Measurements from ENCODE around the gene SP100.
"Not testable (repeated sequence)": the region's sequence is repeated elsewhere in the genome, so short reads cannot be mapped to it uniquely, and the experiment has no call there.

Gene SP100

DNA sequence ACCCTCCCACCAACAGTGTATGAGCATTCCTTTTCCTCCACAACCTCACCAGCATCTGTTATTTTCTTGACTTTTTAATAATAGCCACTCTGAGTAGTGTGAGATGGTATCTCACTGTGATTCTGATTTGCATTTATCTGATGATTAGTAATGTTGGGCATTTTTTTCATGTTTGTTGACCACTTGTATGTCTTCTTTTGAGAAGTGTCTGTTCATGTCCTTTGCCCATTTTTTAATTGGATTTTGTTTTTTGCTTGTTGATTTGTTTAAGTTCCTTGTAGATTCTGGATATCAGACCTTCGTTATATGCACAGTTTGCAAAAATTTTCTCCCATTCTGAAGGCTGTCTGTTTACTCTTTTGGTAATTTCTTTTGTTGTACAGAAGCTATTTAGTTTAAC lies 59.1 kb downstream of the SP100 start:
- no peaks in the 10 kb centered on the region for H3K36me3 ChIP-seq (ENCODE audit: control insufficient read depth, insufficient read depth, low read length)
- H3K9me3 ChIP-seq (ENCODE audit: control insufficient read depth, insufficient read depth, low read length): no peaks in the 10 kb centered on the region
- H3K27me3 ChIP-seq (ENCODE audit: control insufficient read depth, insufficient read depth, low read length): no peaks in the 10 kb centered on the region
- no peaks in the 10 kb centered on the region for H3K4me1 ChIP-seq (ENCODE audit: control insufficient read depth, insufficient read depth, low read length)
- no peak overlapping the region for H3K9ac ChIP-seq (ENCODE audit: low read depth, low read length)
- H3K4me3 ChIP-seq (ENCODE audit: low read depth, low read length): no peak overlapping the region

- Histone ChIP-seq H3K36me3 (ENCODE audit: control insufficient read depth, insufficient read depth, low read length) (no peaks in the 10 kb centered on the region), H3K4me1 (ENCODE audit: control insufficient read depth, insufficient read depth, low read length) (no peaks in the 10 kb centered on the region), H3K4me3 (ENCODE audit: low read depth, low read length) (no peak overlapping the region), H3K27me3 (ENCODE audit: control insufficient read depth, insufficient read depth, low read length) (no peaks in the 10 kb centered on the region), H3K9me3 (ENCODE audit: control insufficient read depth, insufficient read depth, low read length) (no peaks in the 10 kb centered on the region), H3K9ac (ENCODE audit: low read depth, low read length) (no peak overlapping the region)
These were observed 69.9 kb downstream of the SP100 start for GRCh38 chr2:230485801-230486341.

DNA sequence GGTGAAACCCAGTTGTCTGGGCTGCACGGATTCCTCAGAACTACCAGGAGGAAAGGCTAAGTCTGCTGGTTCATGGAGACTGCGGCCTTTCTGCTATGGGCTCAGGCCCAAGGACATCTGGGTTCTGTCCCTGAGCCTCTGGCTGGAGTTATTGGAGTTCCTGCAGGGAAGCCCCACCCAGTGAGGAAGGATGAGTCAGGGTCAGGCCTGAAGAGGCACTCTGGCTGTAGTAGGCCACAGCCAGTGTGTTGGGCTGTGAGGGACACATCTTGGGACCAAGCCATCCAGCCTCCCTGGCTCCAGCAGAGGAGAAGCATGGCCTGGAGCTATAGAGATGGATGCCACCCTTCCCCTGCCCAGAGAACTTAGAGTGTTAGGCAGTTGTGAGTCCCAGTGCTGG lies 75.2 kb downstream of the SP100 start:
- H3K4me3 ChIP-seq (ENCODE audit: low read depth, low read length); H3K4me1 ChIP-seq (ENCODE audit: control insufficient read depth, insufficient read depth, low read length); H3K9ac ChIP-seq (ENCODE audit: low read depth, low read length); H3K36me3 ChIP-seq (ENCODE audit: control insufficient read depth, insufficient read depth, low read length); H3K27me3 ChIP-seq (ENCODE audit: control insufficient read depth, insufficient read depth, low read length); H3K9me3 ChIP-seq (ENCODE audit: control insufficient read depth, insufficient read depth, low read length): not testable (repeated sequence)

DNA sequence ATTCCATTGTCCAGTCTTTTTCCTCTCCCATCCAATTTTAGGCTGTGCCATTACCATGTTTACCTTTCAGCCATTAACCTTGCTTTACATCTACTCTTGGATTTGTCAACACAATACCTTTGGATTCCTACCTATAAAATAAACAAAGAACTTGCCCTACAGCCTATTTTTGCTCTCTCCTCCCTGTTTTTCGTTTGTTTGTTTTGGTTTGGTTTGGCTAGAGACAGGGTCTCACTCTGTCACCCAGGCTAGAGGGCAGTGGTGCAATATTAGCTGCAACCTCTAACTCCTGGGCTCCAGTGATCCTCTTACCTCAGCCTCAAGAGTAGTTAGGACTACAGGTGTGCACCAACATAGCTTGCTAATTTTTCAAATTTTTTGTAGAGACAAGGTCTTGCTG lies 76.1 kb downstream of the SP100 start:
- no peaks in the 10 kb centered on the region for H3K27me3 ChIP-seq (ENCODE audit: control insufficient read depth, insufficient read depth, low read length)
- H3K9ac ChIP-seq (ENCODE audit: low read depth, low read length): no peak overlapping the region
- no peaks in the 10 kb centered on the region for H3K36me3 ChIP-seq (ENCODE audit: control insufficient read depth, insufficient read depth, low read length)
- no peaks in the 10 kb centered on the region for H3K9me3 ChIP-seq (ENCODE audit: control insufficient read depth, insufficient read depth, low read length)
- no peaks in the 10 kb centered on the region for H3K4me1 ChIP-seq (ENCODE audit: control insufficient read depth, insufficient read depth, low read length)
- no peak overlapping the region for H3K4me3 ChIP-seq (ENCODE audit: low read depth, low read length)

DNA sequence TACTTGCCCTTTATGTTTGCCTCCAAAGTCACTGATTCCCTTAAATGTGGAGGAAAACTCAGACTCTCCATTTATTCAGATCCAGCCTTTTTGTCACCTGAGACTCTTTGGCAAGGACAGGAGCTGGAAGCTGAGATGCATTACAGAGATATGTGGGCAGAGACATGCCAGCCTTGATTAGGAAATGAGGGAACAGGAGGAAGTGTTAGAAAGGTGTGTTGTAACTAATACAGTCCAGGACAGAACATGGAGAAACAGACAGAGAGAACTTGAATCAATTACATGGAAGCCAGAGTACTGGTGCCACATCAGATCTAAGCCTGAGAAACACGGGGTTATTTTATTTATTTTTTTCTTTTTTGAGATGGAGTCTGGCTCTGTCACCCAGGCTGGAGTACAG lies 79.0 kb downstream of the SP100 start:
- Histone ChIP-seq H3K9ac (ENCODE audit: low read depth, low read length) (no peak overlapping the region), H3K27me3 (ENCODE audit: control insufficient read depth, insufficient read depth, low read length) (no peaks in the 10 kb centered on the region), H3K4me3 (ENCODE audit: low read depth, low read length) (no peak overlapping the region), H3K4me1 (ENCODE audit: control insufficient read depth, insufficient read depth, low read length) (no peaks in the 10 kb centered on the region), H3K9me3 (ENCODE audit: control insufficient read depth, insufficient read depth, low read length) (no peaks in the 10 kb centered on the region), H3K36me3 (ENCODE audit: control insufficient read depth, insufficient read depth, low read length) (no peaks in the 10 kb centered on the region)

DNA sequence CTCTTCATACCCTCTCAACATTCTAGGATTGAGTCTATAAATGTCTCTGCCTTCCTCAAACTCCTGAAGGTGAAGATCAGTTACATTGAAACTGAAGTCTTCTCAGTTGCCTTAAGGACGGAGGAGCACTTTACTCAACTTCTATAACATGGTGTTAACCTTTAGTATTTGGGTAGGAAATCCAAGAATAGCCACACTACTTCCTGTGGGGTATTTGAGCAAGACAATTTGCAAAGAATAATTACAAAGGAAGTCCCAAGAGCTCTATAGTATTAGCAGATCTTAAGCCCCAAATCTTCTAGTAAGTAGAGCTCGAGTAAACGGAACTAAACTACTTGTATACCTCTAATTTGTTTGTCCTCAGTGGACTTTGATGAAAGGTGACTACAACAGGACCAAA lies 80.9 kb downstream of the SP100 start:
- Histone ChIP-seq H3K9ac (ENCODE audit: low read depth, low read length) (no peak overlapping the region), H3K27me3 (ENCODE audit: control insufficient read depth, insufficient read depth, low read length) (no peaks in the 10 kb centered on the region), H3K9me3 (ENCODE audit: control insufficient read depth, insufficient read depth, low read length) (no peaks in the 10 kb centered on the region), H3K4me1 (ENCODE audit: control insufficient read depth, insufficient read depth, low read length) (no peaks in the 10 kb centered on the region), H3K4me3 (ENCODE audit: low read depth, low read length) (no peak overlapping the region), H3K36me3 (ENCODE audit: control insufficient read depth, insufficient read depth, low read length) (no peaks in the 10 kb centered on the region)

DNA sequence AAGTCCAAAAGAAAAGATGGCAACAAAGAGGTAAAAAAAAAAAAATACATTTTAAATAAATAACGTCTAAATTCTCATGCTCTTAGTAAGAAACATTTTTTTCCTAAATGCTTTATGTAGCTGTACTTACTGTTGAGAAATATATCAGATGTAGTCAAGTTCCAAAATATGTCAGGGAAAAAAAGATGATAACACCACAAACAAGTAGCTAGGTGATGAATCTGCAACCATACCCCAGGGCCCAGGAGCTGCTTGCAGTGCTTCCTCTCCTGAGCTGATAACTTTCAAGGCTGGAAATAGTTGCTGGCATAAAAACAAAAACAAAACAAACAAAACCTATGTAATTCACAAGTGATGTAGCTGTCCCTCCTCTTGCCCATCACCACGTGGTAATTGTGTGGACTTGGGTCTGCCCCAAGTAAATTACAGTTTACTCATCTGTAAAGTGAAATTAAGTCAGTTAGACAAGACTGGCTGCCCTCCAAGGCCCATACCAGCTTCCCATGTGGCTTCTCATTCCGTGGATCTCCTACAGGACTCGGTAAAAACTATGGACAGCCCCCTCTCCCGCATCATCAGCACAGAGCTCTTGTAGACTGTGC lies 82.6 kb downstream of the SP100 start:
- Histone ChIP-seq H3K4me1 (ENCODE audit: control insufficient read depth, insufficient read depth, low read length) (no peaks in the 10 kb centered on the region), H3K9me3 (ENCODE audit: control insufficient read depth, insufficient read depth, low read length) (no peaks in the 10 kb centered on the region), H3K4me3 (ENCODE audit: low read depth, low read length) (no peak overlapping the region), H3K27me3 (ENCODE audit: control insufficient read depth, insufficient read depth, low read length) (no peaks in the 10 kb centered on the region), H3K36me3 (ENCODE audit: control insufficient read depth, insufficient read depth, low read length) (no peaks in the 10 kb centered on the region), H3K9ac (ENCODE audit: low read depth, low read length) (no peak overlapping the region)

DNA sequence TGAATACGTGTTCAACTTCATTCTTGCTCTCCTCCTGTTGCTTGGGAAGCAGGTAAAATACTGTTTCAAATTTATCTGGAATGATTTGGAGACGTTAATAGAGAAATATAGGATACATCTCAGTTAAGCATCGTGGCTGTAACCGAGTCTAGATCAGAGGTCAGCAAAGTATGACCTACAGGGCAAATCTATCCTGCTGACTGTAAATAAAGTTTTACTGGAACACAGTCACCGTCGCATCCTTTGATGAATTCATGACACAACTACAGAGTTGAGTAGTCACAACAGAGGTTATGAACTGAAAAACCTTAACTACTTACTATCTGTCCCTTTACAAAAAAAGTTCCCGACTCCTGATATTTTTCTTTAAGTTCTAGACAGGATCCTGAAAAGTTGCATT lies 86.6 kb downstream of the SP100 start:
- no peak overlapping the region for H3K9ac ChIP-seq (ENCODE audit: low read depth, low read length)
- H3K4me1 ChIP-seq (ENCODE audit: control insufficient read depth, insufficient read depth, low read length): no peaks in the 10 kb centered on the region
- no peaks in the 10 kb centered on the region for H3K27me3 ChIP-seq (ENCODE audit: control insufficient read depth, insufficient read depth, low read length)
- H3K4me3 ChIP-seq (ENCODE audit: low read depth, low read length): no peak overlapping the region
- H3K9me3 ChIP-seq (ENCODE audit: control insufficient read depth, insufficient read depth, low read length): no peaks in the 10 kb centered on the region
- no peaks in the 10 kb centered on the region for H3K36me3 ChIP-seq (ENCODE audit: control insufficient read depth, insufficient read depth, low read length)

GRCh38 chr2:230503798-230504197 lies 87.8 kb downstream of the SP100 start:
- Histone ChIP-seq H3K4me3 (ENCODE audit: low read depth, low read length) (no peak overlapping the region), H3K27me3 (ENCODE audit: control insufficient read depth, insufficient read depth, low read length) (no peaks in the 10 kb centered on the region), H3K36me3 (ENCODE audit: control insufficient read depth, insufficient read depth, low read length) (no peaks in the 10 kb centered on the region), H3K9ac (ENCODE audit: low read depth, low read length) (no peak overlapping the region), H3K9me3 (ENCODE audit: control insufficient read depth, insufficient read depth, low read length) (no peaks in the 10 kb centered on the region), H3K4me1 (ENCODE audit: control insufficient read depth, insufficient read depth, low read length) (no peaks in the 10 kb centered on the region)

DNA sequence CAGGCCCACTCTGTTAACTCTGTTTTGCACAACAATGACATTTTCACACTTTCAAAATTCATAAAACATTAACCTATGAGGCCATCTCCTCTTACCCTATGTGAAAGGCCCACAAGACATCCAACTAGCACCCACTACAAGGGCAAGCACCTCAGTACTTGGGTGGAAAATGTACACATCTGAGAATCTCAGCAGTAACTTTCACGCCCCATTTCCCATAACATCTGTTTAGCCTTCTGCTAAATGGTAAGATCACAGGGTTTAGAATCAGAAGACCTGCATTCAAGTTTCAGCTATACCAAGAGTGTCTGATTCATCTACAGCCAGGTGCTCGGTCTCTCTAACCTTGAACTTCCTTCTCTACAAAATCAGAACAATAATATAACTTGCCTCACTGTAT lies 89.2 kb downstream of the SP100 start:
- Histone ChIP-seq H3K9ac (ENCODE audit: low read depth, low read length) (no peak overlapping the region), H3K36me3 (ENCODE audit: control insufficient read depth, insufficient read depth, low read length) (no peaks in the 10 kb centered on the region), H3K9me3 (ENCODE audit: control insufficient read depth, insufficient read depth, low read length) (no peaks in the 10 kb centered on the region), H3K4me1 (ENCODE audit: control insufficient read depth, insufficient read depth, low read length) (no peaks in the 10 kb centered on the region), H3K4me3 (ENCODE audit: low read depth, low read length) (no peak overlapping the region), H3K27me3 (ENCODE audit: control insufficient read depth, insufficient read depth, low read length) (no peaks in the 10 kb centered on the region)

GRCh38 chr2:230512955-230513748 lies 97.2 kb downstream of the SP100 start:
- Histone ChIP-seq H3K9me3 (ENCODE audit: control insufficient read depth, insufficient read depth, low read length) (no peaks in the 10 kb centered on the region), H3K4me1 (ENCODE audit: control insufficient read depth, insufficient read depth, low read length) (no peaks in the 10 kb centered on the region), H3K36me3 (ENCODE audit: control insufficient read depth, insufficient read depth, low read length) (no peaks in the 10 kb centered on the region), H3K27me3 (ENCODE audit: control insufficient read depth, insufficient read depth, low read length) (no peaks in the 10 kb centered on the region), H3K4me3 (ENCODE audit: low read depth, low read length) (no peak overlapping the region), H3K9ac (ENCODE audit: low read depth, low read length) (no peak overlapping the region)

All from iPS-15b (cell line).